Thymus (tissue), 2 donors: ENCODE data around the gene SLF1. TPM values are rescaled to one million over a fixed set of nuclear protein-coding genes. Genes with fewer than 3 reads are reported as not detected.

Source experiments
- polyA plus RNA-seq: library from polyadenylated mRNA; stranded (reverse); fragments of 200-250 nt; gene quantifications from one replicate; pipeline ENCODE4 v1.2.3, GENCODE V29; 2013
- total RNA-seq: library from RNA; stranded (reverse); fragments of 120-200 nt; gene quantifications from one replicate; pipeline ENCODE4 v1.2.4, GENCODE V29; 2013
- donor health status: healthy.

The SLF1 gene
- total and polyA plus RNA-seq, 2 donors = 10.2 to 15.3 TPM

Other genes starting within 250 kb of the SLF1 start
- 3.1 TPM for gene KIAA0825, start 65 bp upstream of the SLF1 start, total RNA-seq
- gene KIAA0825, start 65 bp upstream of the SLF1 start, polyA plus RNA-seq = 0.87 TPM